Activated CD8-positive, alpha-beta memory T cell treated with anti-CD3 and anti-CD28 coated beads for 24 hours (primary cell): ENCODE results near the gene SYT6.

Source experiments
- DNase-seq: peaks from one replicate; pipeline ENCODE4 v3.0.0-alpha.2; 2020

Gene SYT6

GRCh38 chr1:114154146-114154962, 685 bp upstream of the SYT6 start:
- peak; percentile 66 for DNase-seq

DNA sequence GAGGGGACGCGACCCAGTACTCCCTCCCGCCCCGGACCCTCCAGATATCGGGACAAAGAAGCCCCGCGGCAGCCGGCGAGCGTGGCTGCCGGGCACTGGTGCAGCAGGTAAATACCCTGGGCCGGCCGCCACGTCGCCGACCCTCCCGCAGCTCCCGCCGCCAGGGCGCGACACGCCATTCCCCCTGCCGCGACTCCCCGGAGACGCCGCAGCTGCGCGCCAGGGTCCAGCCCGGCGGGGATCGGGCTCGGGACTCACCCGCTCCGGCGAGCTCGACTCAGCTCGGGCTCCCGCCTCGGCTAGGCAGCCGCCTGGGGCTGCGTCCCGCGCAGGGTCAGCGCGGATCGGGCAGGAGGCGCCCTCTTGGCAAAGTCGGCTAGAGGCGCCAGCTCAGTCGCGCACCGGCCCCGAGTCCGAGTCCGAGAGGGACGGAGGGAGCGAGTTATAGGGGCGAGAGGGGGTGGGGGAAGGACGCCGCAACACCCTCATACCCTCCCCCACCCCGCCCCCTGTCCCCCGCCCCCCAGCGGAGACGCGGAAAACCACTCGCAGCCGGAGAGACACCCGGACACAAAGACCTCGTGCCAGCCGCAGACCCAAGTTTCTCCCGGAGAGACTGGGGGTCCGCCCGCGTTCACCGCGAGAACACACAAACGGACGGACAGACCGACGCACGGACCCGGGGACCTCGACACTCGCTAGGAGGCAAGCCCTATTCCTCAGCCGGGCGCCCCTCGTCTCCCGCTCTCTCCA, 985 bp downstream of the SYT6 start:
- peak; percentile 69 for DNase-seq

GRCh38 chr1:114152089-114152507, 1.6 kb downstream of the SYT6 start:
- DNase-seq: peak; percentile 53

GRCh38 chr1:114150016-114150415, 3.7 kb downstream of the SYT6 start:
- no peak for DNase-seq

DNA sequence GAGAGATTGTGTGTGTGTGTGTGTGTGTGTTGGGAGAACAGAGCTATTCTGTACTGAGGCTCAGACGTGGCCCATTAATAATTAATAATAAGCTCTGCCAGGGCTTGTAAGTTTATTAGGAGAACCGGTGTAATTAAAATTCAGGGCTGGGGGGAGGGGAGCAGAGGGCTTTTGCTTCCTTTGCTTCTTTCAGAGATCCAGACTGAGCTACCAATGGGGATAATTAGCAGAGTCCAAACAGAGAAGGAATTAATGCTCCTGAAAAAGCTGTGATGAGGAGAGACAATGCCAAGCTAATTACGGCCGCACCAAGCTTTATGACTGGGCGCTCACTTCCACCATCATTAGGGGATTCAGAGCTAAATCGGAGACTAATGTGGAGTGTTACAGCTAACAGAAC, 4.5 kb downstream of the SYT6 start:
- DNase-seq: no peak

DNA sequence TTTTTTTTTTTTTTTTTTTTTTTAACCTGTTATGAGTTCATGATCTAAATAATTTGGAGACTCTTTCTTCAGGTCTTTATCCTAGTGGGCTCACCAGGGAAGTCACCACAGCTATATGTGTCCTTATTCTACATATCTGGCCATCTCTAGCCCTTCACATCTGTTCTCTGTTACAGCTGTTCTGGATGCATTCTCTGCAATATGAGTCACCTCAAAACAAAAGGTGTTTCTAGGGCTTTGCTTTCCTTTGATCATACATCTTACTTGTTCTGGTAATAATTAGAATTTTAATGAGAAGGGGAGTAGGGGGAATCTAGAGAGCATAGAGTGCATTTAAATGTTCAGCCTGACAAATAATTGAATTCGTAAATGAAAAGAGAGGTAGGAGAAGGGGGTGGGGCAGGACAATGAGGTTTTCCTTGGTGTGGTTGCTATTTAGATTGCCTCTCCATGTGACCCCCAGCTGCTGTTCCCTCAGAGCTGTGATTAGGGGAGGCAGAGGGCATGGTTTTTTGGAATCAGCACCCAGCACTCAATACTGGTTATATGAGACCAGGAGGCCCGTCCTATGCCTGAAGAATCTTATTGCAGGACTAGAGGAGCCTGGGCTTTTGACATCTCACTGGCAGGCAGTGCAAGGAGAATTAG, 8.0 kb downstream of the SYT6 start:
- no peak for DNase-seq

DNA sequence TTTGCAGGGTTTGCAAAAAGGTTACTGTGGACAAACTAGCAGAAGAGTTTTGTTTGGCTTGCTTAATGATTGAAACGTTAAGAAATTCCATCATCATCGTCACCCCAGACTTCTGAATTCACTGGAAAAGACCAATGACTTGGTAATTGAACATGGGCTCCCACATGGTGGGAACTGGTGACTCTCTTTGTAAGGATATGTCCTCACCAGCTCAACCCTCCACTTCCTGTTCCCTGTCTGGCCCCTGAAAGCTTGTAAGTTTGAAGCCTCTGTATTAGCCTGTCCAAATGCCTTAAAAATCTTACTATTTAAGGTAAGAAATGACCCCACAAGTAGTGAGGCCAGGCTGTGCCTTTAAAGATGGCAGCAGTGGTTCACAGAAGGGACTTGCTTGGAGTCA, 9.7 kb downstream of the SYT6 start:
- no peak for DNase-seq

DNA sequence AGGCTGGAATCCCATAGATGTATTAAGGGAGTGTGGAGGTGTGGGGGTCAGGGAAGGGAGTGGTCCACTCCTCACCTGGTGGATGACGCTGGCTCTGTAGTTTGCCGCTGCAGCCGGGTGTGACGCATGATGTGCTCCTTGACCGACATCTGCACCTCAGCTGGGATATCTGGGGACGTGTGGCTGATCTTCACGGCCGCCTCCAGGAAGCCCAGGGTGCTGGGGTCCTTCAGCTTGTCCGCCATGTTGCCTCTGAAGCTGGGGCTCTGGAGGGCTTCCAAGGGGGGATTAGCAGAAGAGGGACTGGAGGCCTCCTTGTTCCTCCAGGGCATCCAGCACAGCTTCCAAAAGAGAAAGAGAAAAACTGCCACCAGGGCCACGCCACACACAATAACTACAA, 14.1 kb downstream of the SYT6 start:
- no peak for DNase-seq

DNA sequence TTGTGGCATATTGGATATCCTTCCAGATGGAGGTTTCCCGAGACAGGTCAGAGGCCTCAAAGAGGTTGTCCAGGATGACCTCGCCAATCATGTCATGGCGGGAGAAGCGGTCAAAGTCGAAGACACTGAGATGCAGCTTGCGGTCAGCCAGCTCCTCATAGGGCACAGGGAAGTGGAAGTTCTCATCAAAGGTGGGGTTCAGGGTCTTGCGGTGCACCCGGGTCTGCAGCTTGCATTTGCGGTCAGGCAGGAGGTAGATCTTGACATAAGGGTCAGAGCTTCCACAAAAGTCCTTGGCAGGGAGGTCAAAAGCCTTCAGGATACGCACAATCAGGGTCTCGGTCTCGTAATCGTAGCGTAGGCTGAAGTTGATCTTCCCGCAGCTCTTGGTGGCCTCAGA, 16.2 kb downstream of the SYT6 start:
- no peak for DNase-seq

DNA sequence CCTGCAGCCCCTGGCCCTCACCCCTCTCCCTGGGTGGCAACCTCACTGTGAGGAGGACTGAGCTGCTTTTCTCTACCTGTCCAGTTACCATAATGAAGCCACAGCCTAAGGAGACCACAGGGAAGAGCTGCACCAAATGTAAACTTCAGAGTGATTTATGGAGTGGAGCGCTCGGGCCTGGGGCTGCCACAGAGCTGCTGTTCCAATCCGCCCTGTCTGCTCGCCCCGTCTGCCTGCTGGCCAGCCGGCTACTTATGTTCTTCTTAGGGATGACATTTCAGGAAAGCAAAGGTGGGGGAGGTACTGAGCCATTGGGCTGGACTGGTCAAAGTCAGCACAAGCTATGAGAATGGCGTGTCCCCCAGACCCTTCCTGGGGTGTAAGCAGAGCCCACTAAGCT, 17.9 kb downstream of the SYT6 start:
- DNase-seq: no peak

- DNase-seq: no peak
These were observed 19.2 kb downstream of the SYT6 start for GRCh38 chr1:114134518-114134917.

DNA sequence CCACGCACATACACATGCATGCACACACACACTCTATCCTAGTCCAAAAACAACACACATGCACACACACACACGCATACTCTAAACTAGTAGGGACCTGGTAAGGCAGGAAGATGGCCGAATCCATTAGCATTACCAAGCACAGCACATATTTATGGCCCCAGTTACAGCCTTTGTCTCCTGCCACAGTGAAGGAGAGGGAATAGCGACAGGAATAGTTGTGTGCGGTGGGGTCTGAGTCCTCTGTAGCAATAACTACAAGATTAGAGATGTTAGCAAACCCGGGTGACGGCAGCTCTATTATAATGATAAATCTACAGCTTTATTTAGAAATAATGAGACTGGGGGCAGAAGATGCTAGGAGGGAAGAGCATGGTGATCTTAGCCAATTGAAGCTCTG, 20.5 kb downstream of the SYT6 start:
- no peak for DNase-seq

DNA sequence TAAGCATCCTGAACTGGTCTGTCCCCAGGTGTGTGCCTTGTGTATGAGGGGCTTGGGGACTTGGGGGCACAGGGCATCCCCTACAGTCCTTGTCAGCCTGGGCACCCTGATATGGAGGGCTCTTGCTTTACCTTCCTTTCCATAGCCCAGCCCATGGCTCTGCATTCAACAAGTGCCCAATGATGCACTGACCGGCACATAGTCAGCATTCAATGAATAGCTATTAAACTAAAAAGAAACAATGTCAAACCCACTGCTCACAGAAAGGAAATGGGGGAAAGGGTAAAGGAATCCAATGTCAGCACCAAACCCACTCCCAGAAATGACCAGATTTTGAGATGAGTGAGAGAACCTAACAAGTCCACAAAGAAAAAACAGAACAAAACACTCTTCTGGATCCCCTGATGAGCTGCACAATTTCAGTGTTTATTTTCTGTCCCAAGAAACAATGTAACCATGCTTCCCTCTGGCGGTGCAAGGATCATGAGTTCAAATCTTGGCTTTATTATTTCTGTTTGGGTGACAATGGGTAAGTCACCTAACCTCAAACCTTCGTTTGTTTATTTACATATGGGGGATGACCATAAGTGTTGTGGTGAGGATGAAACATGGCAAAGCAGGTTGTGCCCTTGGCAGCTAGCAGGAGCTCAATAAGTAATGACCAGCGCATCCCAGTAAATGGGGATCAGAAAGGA, 22.0 kb downstream of the SYT6 start:
- no peak for DNase-seq

- no peak for DNase-seq
These were observed 22.7 kb downstream of the SYT6 start for GRCh38 chr1:114130846-114131525.

GRCh38 chr1:114130213-114130612, 23.5 kb downstream of the SYT6 start:
- no peak for DNase-seq

GRCh38 chr1:114128293-114128692, 25.4 kb downstream of the SYT6 start:
- DNase-seq: no peak

DNA sequence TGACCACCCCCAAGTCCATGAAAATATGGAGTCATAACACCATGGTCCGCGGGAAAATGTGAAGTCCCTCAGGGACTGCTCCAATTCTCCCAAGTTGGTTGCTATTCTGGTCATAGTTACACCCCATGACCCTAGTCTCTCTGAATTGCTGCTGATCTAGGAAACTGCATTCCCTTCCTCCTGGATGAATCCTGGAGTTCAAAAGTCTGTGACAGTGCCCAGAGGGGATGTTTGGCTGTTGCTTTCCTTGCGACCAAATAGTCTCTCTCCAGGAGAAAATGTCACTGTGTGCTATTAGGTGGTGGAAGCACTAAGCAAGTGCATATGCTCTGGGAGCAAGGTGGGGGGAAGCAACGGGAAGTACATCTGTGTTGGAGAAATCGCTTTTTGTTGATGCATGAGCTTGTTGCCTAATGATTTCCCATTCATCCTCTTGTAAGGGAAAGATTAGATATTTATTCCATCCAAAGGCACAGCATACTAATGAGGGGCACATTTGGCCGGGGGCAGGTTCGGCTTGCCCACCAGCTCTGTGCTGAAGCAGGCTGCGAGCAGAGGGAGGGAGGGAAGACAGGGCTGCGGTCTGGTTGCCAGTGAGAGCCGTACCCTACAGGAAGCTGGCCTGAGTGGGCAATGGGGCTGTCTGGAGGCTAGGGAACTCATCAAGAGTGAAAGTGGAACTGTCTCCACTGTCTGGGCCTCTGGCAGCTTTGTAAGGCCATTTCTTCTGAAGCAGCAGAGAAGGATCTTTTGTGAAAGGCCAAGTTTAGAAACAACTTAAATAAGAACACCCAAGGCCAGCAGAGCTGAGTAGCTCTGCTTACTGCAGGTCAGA, 27.2 kb downstream of the SYT6 start:
- DNase-seq: no peak

- DNase-seq: no peak
These were observed 29.0 kb downstream of the SYT6 start for GRCh38 chr1:114124644-114125043.

DNA sequence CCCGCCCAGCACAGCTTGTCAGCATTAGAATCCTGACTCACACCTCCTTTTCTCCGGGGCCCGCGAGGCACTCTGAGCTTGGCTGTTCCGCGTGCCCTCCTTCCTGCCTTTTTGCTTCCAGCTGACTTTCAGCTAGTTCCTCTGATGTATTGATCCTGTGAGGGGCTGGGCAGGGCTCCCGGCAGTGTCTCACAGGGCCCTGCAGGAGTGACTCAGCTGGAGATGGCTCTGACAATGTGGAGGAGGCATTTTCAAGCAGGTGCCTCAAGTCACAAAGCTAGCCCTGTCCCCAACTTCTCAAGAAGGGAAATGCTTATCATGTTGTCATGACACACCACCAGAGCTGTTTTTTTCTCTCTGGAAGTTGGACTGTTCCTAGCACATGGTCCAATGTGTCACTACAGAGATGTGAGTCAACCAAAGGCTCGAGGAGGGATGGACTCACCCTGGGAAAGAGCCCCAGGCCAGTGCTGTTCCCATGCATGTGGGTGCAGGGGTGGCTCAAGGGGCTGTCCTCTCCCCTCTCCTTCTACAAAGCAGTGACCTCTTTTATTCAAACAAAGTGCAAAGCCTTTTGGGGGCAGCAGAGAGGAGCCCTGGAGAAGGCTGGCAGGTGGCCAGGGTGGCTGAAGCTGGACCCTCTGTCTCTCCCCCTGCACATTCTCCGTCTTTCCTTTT, 30.6 kb downstream of the SYT6 start:
- no peak for DNase-seq

- DNase-seq: no peak
These were observed 35.2 kb downstream of the SYT6 start for GRCh38 chr1:114118351-114118990.

DNA sequence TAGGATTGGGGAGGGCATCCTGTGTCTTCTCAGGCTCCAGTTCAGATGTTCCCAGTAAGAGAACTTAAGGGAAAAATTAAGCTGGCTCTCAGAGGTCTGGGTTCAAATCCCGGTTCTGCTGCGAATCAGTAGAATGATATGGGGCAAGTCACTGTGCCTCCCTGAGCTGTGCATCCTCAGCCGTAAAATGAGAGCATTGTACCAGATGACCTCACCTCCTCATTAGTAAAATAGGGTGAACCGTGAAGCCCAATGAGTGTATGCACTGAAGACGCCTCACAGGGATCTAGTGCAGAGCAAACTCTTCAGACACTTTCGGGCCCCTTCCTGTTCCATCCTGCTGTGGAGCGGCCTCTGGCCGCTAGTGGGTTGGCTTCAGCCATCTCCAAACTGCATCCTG, 36.0 kb downstream of the SYT6 start:
- no peak for DNase-seq
